Fibroblast of the conjunctiva (primary cell): Measurements from ENCODE around the gene NAP1L2.
"Not testable (repeated sequence)": the region's sequence is repeated elsewhere in the genome, so short reads cannot be mapped to it uniquely, and the experiment has no call there.

ENCODE experiments used
- DNase-seq: peaks from one replicate; pipeline ENCODE4 v3.0.0-alpha.2; 2010; ENCODE audit warnings: low read depth

Gene NAP1L2

GRCh38 chrX:73214426-73215094 lies at the start of gene NAP1L2:
Gene NAP1L2, minus strand, starts transcription at chrX:73214851. Its CDS starts 359 bp downstream, at chrX:73214492.
- peak; percentile 23 for DNase-seq

- DNase-seq, result no peak
These were observed 48.3 kb upstream of the NAP1L2 start for GRCh38 chrX:73262991-73263390.

GRCh38 chrX:73239242-73239641 lies 24.6 kb upstream of the NAP1L2 start:
- DNase-seq, result no peak

GRCh38 chrX:73217621-73218020 lies 3.0 kb upstream of the NAP1L2 start:
- DNase-seq, result no peak

- DNase-seq, result no peak
These were observed 595 bp upstream of the NAP1L2 start for GRCh38 chrX:73215246-73215645.

GRCh38 chrX:73213734-73214425 lies 771 bp downstream of the NAP1L2 start:
- no peak for DNase-seq

- DNase-seq, result no peak
These were observed 8.3 kb downstream of the NAP1L2 start for GRCh38 chrX:73206366-73206765.

- no peak for DNase-seq
These were observed 32.0 kb downstream of the NAP1L2 start for GRCh38 chrX:73182502-73183114.

GRCh38 chrX:73168945-73169344 lies 45.7 kb downstream of the NAP1L2 start:
- DNase-seq, result not testable (repeated sequence)
